C1 segment of cervical spinal cord (tissue), 14 donors: ENCODE results near the gene WWC2.
"Not testable (repeated sequence)": the region's sequence is repeated elsewhere in the genome, so short reads cannot be mapped to it uniquely, and the experiment has no call there.

ENCODE experiments used
- DNase-seq, 14 donors: peaks; one replicate each; lab custom pipeline; 2025; lab: John Stamatoyannopoulos, UW

Gene WWC2

DNA sequence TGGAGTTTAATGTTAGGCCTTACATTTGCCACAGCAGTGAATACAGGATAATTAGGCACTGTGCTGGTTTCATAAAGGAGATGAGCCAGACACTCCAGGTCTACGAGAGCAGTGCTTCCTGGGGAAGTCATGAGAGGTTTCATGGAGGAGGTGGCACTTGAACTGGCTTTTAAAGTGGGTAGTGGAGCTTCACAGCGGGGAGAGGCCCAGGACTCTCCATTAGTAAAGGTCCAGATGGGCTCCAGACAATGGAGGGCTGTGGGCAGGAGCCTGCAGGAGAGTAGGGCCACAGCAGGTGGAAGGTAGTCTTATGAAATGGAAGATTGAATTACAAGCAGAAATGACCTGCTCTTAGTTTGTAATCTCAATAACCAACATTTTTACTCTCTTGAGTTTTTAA is 192.0 kb downstream of the WWC2 start:
- DNase-seq: no peak

- DNase-seq: no peak
Observed at GRCh38 chr4:183295711-183296110, 196.7 kb downstream of the WWC2 start.

DNA sequence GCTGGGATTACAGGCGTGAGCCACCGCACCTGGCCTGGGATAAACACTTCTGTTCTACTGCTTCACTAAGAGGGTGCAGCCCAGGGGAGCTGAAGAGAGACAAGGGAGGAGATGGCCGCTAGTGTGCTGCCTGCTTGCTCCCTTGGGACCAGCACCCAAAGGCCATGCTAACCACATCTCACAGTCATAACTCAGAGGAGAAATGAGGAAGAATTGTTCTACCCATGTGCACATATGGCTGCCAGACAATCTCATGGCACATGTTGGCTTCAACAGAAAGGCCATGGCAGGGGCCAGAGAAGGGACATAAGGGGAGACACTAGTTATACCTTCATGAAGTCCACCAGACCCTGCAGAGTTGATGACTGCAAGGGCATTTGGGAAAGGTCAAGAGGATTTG is 198.6 kb downstream of the WWC2 start:
- no peak for DNase-seq

DNA sequence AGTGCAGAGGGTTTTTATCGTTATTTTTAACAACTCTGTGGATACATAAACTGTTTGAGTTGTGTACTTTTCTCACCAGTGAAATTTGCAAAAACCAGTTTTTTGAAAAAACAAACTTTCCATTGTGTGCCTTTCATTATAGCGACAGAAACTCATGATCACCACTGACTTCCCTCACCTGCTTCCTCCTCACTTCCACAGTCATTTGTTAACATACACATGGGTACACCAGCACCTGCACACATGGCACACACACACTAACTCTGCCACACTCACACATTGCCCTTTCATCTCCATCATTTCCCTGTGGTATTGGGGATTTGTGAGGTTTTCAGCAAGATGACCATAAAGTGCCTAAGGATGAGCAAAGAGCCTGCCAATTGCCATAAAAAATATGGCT is 200.4 kb downstream of the WWC2 start:
- DNase-seq: no peak

GRCh38 chr4:183300070-183300469 is 201.0 kb downstream of the WWC2 start:
- DNase-seq: no peak

DNA sequence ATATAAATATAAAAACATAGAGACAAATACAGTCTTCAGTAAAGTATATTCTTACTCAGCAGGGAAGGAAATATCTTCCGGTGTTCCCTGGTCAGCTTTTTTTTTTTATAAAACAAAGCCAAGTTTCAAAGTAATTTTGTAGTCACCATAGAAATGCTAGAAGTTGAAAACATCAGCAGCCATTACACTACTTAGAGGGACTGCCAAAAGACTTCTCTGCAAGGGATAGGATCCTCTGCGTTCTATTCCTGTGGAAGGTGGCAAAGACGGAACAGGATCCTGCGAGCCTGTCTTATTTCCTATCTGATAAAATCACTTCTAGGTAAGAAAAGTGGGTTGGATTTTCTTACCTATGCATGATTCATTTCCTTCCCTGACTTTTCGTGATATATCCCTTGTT is 201.6 kb downstream of the WWC2 start:
- no peak for DNase-seq

- no peak for DNase-seq
Observed at GRCh38 chr4:183303301-183303700, 204.2 kb downstream of the WWC2 start.

GRCh38 chr4:183304067-183304466 is 205.0 kb downstream of the WWC2 start:
- no peak for DNase-seq

- DNase-seq: no peak
Observed at GRCh38 chr4:183304538-183304937, 205.5 kb downstream of the WWC2 start.

GRCh38 chr4:183306811-183307210 is 207.8 kb downstream of the WWC2 start:
- DNase-seq: no peak

GRCh38 chr4:183312841-183313240 is 213.8 kb downstream of the WWC2 start:
- no peak for DNase-seq

DNA sequence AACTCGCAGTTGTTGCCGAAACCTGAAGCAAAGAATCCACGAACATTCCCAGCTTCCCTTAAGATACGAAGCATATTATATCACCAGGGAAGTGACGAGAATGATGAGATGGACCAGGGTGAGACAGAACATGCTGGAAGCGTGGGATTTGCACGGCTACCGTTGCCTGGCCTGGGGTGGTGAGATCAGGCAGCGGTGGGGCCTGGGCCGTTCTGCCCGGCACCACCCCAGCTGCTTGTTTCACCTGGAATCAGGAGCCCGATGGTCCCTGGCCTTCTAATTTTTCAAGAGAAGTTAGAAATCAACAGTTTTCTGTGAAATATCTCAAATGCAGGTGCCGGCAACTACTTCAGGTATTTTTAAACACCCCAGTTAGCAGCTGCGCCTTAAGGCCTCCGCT is 215.3 kb downstream of the WWC2 start:
- DNase-seq: no peak

GRCh38 chr4:183314806-183315205 is 215.7 kb downstream of the WWC2 start:
- DNase-seq: no peak

- DNase-seq: no peak
Observed at GRCh38 chr4:183318656-183319055, 219.6 kb downstream of the WWC2 start.

- no peak for DNase-seq
Observed at GRCh38 chr4:183320211-183321059, 221.4 kb downstream of the WWC2 start, which contains the start of gene CLDN22. Gene CLDN22 (minus strand): TSS chr4:183320276. CDS start chr4:183320218, 58 bp downstream.

DNA sequence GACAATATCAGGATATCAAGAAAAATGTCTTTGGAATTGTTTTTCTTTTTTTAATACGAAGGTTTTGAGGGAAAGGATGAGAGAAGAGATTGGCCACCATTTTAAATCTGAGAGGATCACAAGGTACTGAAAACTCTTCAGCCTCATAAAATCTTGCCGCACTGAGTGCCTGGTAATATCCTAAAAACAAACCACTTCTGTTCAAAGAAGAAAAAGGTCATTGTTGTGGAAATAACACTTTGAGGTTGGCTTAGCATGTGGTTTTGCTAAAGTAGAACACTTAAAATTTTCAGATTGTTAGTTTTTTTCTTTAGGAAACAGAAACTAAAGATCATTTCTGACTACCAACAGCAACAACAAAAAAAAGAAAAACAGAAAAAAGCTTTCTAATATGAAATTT is 222.0 kb downstream of the WWC2 start:
- DNase-seq: no peak

DNA sequence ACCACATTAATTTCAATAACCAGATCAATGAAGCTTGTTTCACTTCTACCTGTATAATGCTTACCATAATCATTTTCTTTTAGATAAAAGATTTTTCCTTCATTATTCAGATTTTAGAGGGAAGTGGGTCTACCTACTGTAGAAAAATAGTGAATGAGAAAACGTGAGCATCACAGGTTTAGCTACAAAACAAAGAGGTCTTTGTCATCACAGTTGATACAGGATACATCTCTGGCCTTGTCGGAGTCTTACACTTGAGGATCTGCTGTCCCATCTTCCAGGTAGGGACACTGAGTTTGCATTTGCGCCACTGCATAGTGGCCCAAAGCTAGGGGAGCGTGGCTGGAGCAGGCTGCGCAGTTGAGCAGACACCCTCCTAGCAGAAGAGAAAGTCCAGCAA is 222.5 kb downstream of the WWC2 start:
- DNase-seq: no peak

DNA sequence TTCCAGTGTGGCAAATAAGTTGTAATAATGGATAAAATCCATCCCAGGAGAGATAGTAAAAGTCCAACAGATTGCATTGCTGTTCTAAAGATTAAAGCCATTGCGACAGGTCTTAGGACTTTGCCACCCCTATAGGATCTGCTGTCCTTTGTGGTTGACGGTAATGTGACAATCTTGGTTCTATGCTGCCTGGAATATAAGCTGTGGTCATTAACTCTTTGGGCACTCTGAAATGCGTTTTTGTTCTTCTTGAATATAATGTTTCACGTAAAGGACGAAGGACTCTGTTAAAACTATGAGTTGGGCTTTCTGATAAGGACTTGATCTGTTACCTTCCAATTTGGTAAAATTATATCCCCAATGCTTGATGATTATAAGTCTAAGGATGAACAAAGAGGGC is 223.3 kb downstream of the WWC2 start, which contains the start of gene CLDN24:
TSS of gene CLDN24 (minus strand) at position 101 of the 400 bp plus-strand sequence. CDS start at position 101, 0 bp downstream.
- DNase-seq: no peak

DNA sequence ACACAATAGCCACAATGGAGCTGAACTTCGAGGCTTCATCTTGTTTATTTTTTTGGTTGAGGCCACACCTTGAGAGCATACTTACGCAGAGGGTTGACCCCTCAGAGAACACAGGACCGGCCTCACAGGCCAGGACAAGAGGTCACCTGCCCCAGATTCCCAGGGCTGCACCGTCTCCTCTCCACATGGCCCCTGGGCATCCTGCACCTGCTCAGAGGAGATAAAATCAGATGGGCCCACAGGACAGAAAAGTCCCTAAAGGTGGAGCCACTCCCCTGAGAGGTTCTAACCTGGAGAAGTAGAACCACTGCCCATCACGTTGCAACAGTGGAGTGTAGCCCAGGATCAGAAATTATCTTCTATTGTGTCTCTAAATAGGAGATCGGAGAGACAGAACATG is 224.2 kb downstream of the WWC2 start:
- no peak for DNase-seq

DNA sequence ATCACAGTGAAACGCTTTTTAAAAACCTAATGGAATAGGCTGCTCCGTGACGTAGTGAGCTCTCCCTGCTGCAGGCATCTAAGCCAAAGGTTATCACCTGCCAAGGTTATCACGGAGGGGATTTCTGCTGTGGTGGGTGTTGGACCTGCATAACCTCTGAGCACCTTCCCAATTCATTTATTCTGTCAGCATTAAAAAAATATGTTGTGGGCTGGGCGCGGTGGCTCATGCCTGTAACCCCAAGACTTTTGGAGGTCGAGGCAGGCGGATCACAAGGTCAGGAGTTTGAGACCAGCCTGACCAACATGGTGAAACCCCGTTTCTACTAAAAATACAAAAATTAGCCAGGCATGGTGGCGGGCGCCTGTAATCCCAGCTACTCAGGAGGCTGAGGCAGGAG is 225.0 kb downstream of the WWC2 start:
- not testable (repeated sequence) for DNase-seq

DNA sequence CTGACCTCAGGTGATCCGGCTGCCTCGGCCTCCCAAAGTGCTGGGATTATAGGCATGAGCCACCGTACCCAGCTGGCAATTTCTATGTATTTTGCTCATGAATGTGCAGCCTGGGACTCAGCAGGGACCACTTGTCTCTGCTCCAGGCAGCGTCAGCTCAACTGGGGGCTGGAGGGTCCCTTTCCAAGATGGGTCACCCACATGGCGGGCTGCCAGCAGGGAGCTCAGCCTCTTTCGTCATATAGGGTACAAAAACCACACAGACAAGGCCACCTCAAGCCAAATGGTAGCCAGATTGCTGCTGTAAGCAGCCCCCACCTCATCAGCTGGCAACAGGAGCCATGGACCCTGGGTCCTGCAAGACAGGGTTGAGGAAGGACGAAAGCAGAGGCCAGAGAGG is 225.6 kb downstream of the WWC2 start:
- no peak for DNase-seq

DNA sequence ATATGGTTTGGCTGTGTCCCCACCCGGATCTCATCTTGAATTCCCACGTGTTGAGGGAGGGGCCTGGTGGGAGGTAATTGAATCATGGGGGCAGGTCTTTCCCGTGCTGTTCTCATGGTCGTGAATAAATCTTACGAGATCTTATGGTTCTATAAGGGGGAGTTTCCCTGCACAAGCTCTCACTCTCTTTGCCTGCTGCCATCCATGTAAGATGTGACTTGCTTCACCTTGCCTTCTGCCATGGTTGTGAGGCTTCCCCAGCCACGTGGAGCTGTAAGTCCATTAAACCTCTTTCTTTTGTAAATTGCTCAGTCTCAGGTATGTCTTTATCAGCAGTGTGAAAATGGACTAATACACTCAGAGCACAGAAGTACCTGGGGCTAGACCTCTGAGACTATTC is 227.3 kb downstream of the WWC2 start:
- not testable (repeated sequence) for DNase-seq

GRCh38 chr4:183326853-183327252 is 227.8 kb downstream of the WWC2 start:
- no peak for DNase-seq

- no peak for DNase-seq
Observed at GRCh38 chr4:183327827-183328226, 228.8 kb downstream of the WWC2 start.
